HG02642 (cell line): Measurements from ENCODE around the gene PPP1R2B.
"Not testable (repeated sequence)": the region's sequence is repeated elsewhere in the genome, so short reads cannot be mapped to it uniquely, and the experiment has no call there.

ENCODE experiments used
- ATAC-seq: cut with Tn5 transposase; IDR thresholded peaks from one replicate; pipeline ENCODE4 v1.9.1; 2021; ENCODE audit warnings: mild to moderate bottlenecking; ENCODE audit not compliant: unreplicated experiment, poor library complexity

PPP1R2B gene

DNA sequence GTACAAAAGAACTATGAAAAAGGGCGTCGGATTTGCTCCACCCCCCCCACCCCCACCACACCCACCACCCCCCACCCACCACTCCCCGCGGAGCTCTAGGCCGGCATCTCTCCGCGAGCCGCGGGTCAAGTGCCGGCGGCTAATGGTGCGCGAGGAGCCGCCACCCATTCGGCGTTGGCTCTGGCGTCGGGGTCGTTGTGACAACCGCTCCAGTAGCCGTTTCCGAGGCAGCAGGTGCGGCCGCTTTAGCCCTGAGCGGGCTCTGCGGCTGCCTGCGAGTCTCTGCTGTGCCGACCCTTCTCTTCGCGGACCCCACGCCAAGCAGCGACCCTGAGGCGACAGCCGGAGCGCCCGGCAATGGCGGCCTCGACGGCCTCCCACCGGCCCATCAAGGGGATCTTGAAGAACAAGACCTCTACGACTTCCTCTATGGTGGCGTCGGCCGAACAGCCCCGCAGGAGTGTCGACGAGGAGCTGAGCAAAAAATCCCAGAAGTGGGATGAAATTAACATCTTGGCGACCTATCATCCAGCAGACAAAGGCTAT, at the start of gene PPP1R2B:
PPP1R2B (plus strand) TSS at position 90 of the 546 bp plus-strand sequence; CDS start at position 358, 268 bp downstream.
- no peak for ATAC-seq

DNA sequence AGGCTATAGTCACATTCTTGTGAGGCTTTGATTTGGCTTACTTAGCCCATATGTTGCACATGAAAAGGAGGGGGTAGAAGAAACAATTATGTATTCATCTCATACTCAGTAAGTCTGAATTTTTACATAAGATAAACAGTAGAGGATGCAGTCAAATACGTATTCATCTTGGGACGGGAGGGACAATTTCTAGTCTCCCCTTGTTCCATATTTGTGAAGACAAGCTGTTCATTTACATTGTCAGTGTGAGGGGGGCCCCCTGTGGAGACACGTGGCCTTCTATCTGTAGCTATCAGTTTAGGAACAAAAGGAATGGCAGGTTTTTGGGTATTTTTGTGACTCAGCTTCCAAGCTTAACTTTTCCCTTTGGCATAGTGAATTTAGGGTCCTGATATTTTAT, 49.2 kb upstream of the PPP1R2B start:
- no peak for ATAC-seq

DNA sequence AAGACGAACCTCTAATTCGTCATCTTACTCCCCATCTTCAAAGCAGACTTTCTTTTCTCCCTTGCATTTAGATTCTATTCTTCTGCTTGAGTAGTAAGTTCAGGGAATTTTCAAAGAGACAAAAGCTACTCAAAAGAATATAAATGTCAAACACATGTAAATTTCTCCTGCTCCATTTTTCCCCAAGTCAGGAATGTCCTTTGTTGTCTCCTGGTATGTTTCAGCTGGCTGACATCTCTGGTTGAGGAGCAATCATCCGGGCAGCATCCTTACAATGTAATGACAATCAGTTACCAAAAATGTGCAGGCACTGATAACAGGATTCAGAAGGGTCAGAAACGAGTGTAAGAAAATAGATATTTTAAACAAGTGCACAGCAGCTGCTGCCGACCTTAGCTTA, 47.6 kb upstream of the PPP1R2B start:
- ATAC-seq: no peak

DNA sequence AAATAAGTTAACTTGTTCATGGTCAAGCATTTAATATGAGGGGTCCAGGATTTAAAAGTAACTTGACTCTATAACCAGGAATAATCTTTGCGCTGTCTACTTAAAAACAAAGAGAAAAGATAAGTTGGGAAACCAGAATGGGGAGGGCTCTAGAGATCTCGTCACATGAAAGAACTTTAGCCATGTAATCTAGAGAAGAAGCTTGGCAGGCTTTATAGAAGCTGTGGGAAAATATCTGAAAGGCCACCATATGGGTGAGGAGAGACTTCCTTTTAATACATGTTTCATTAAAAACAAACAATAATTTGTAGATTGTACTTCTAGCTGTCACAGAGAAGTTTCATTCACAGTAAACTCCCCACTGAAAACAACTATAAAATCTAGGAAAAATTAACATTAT, 46.7 kb upstream of the PPP1R2B start:
- ATAC-seq: no peak

DNA sequence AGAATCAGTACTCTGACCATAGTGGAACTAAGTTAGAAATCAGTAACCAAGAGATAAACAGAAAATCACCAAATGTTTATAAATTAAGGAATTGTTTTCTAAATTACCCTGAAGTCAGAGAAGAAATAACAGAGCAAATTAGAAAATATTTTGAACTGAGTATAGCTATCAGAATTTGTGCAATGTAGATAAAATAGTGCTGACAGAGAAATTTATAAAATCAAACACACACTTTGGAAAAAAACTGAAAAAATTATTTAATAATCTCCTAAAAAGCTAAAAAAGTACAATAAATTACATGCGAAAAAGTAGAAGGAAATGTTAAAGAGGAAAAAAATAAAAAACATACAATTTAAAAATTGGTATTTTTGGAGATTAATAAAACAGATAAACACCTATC, 37.1 kb upstream of the PPP1R2B start:
- no peak for ATAC-seq

DNA sequence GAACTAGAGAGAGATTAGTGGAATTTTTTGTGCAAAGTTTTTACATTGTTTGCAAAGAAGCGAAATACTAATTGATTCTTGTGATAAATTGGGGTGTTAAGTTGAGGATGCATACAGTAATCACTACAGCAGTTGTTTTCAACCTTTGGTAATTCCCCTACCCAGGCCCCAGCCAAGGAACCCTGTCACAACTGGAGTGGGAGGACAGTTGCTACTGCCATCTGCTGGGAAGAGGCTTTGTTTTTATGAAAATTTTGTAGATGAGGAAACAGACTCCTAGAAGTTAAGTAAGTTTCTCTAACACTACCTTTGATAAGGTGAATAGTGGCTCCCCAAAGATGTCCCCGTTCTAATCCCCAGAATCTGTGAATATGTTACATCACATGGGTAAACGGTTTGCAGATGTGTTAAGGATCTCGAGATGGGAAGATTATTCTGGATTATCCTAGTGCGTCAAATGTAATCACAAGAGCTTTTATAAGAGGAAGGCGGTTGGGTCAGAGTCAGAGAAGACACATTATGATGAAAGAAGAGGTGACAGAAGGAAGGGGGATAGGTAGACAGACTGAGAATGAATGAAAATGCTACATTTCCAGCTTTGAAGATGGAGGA, 34.0 kb upstream of the PPP1R2B start:
- ATAC-seq: peak; percentile 82

DNA sequence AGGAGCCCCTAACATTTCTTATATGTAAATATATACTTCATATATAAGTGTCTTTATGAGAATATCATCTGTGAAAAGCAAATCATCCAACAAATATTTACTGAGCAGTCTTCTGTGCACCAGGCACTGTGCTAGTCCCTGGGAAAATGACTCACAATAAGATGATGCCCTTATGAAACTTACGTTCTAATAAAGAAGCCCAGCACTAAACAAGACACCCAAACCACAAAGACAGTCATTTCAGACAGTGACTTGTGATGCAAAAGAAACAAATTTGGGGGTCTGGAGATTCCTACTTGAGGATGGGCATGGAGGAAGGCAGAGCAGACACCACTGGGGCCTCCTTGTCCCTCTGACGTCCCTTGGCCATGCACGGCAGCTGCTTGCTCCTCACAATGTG, 30.6 kb upstream of the PPP1R2B start:
- ATAC-seq: no peak

DNA sequence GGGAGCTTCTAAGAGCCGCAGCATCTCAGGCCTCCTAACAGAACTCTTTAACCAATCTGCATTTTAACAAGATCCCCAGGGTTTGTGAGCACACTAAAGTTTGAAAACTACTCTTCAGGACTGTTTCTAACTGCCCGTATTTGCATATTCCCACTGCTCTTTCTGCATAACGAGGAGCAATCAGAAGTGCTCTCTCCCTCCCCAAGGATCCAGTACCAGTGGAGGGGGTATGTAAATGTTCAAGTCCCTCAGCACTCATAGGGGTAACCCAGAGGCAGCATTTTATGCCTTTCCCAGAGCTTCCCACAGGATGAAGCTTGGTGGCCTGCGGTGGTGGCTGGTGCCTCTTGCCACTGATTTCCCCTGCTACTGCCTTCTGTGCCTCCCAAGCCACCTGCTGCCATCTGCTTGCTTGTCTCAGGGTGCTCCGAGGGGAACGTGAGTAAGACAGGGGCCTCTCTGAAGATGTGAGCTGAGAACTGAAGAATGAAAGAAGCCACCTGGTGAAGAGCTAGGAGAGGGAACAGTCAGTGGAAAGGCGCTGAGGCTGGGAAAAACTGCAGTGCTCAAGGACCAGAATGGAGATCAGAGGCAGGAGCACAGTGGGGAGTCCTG, 30.0 kb upstream of the PPP1R2B start:
- ATAC-seq: no peak

DNA sequence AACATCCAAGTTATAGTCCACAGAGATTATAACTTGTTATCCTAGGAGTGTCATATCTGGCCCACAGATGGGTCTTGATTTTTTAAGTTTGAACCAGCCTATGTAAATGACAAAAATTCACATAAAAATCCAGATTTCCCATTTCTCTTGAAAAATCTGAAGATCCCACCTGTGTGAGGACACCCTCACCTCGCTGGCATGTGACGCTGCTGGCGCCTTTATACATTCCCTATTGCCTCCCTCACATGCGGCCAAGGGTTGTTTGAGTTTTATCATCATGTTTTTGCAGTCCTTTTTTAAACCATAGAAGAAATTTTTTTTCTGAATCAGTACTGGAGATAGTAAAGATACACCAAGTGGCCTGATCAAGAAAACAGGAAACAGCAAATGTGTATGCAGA, 25.9 kb upstream of the PPP1R2B start:
- ATAC-seq: no peak

DNA sequence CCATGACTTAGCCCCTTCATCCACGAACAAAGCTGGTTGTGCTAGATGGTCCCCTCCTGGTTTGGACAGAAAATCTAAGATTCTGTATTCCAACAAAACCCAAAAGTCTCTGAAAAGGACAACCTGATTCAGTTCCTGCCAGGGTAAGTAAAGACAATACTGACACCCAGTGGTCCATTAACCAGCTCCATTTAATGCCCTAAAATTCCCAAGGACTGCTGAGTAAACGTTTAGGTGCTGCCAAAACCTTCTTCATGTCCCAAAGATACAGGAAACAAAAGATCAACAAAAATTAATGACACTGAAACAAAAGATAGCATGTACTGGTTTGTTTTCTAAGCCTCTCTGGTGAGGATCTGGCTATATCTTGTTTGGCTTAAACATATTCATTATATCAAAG, 25.3 kb upstream of the PPP1R2B start:
- no peak for ATAC-seq

DNA sequence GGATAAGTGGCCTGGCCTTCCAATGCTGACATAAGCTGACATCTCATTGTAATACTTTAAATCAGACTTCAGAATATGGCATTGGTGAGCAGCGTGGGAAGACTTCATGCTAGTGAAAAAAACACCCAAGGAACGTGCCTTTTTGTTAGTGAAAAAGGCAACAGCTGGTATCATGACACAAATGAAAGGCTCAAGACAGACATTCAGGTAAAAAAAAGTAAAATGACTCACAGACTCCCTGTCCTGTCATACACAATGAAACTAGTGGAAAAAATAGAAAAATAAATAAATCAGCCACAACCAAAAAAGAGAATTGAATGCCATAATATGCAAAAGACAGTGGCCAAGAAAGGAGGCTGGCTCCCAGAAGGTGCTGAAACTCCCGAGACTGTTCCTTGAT, 24.4 kb upstream of the PPP1R2B start:
- ATAC-seq: no peak

DNA sequence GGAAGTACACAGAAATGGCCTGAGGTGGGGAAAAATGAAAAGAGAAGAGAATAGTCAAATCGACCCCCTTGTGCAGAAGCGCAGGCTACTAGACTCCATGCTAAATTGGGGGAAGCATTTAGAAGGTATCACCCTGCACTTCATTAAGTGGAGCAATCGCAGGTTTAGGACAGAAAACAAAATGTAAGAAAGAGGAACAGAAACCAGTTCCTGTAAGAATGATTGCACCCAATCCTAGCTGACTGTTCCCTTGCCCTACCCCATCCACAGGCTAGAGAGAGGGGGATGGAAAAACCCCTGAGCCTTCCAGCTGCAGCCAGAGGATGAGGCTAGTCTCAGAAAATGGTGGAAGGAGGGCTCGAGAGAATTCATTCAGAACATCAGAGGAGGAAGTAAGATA, 23.9 kb upstream of the PPP1R2B start:
- ATAC-seq: peak; percentile 69

DNA sequence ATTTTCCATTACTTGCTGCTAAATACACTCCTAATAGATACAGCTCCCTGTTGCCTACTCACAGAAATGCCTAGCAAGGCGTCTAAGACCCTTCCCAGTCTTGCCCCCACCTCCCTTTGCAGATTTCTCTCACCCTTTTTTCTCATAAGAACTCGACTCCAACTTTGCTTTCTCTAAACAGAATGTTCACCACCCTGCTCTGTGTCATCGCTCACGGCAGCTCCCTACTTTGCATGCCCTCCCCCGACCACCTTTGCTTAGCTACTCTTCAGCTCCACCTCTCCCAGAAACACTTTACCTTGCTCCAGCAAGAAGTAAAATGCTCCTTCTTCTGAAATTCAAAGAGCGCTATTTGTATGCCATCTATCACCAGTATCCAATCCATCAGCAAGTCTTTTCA, 15.2 kb upstream of the PPP1R2B start:
- ATAC-seq: no peak

DNA sequence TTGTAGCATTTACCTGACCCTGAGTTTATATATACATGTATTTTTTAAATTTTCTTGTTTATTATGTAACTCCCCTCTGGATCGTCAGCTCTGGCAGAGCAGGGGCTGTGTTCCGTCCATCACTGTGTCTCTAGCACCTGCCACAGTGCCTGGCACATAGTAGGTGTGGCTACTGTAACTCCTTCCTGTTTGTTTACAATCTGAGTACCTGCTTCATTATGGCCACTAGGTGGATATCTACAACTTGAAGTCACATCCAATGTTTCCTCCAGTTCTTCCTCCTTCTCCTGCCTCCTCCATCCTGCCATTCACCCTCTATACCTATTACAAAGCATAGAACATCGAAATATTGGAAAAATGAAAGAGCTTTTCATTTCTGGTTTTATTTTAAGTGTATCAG, 14.2 kb upstream of the PPP1R2B start:
- ATAC-seq: peak; percentile 56

DNA sequence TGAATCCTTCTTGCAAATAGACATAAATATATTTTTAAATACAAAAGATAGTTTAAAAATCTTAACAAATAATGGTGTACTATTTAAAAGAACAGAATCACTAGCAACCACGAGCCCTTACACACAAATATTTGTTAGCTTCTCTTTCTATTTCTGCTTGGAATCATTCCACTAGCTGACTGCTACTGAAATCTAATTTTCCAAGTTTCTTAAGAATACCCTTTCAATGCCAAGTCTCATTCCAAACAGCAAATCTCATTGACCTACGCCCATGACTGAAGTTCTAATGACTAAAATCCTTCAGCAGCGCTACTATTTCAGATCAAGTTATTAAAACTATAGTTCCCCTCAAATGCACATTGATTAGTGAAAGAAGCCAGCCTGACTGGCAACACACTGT, 13.2 kb upstream of the PPP1R2B start:
- ATAC-seq: no peak

DNA sequence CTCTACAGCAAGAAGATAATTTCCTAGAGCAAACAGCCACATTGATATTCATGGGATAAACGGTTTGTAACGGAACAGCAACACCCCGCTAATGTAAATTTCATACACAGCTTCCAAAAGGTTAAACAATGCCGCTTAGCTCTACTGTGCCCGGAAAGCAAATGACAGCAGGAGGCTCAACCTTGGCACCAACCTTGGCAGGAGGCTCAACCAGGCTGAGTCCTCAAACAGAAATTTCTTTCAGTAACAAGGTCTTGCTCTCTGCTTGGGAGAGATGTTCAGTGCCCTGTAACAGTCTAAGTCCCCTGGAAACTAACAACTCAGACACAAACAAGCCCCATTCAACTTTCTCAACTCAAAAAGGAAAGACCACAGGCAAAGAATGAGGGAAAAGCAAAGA, 11.1 kb upstream of the PPP1R2B start:
- no peak for ATAC-seq

DNA sequence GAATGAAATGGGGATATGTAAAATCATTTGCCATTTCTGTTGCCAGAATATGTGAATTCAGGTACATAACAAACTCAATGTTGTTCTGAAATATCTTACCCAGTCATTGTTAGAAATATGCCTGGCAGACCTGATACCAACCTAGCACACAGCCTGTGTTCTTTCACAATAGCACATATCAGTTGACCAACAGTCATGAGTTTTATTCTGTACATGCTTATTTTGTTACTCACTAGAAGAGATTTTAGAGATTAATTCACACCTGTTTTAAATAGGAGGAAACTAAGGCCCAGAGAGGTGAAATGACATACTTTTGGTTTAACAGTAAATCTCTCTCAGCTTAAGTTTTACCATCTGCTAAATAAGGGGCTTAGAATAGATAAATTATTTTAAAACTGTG, 8.4 kb upstream of the PPP1R2B start:
- ATAC-seq: no peak

DNA sequence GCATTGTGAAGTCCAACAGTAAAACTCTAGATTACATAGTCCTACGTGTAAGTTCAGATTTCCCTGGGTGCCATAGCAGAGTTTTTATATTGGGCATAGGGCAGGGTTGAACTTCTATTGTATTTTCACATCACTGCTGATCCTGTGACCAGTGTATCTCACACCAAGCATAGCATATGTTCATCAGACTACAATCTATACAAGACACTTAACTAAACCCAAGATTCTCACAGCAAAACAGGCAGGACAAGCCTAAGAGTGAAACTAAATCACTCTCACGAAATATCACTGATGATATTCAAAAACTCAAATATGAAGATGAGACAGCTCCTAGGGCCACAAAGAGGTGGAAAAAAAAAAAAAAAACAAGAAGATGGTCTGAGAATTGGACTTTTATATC, 3.2 kb upstream of the PPP1R2B start:
- no peak for ATAC-seq

DNA sequence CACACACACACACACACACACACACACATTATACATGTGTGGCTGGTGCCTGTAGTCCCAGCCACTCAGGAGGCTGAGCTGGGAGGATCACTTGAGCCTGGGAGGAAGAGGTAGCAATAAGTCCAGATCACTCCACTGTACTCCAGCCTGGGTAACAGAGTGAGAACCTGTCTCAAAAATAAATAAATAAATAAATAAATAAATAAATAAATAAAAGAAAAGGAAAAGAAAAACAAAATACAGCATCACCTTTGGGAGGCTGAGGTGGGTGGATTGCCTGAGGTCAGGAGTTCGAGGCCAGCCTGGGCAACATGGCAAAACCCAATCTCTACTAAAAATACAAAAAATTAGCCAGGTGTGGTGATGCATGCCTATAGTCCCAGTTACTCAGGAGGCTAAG, 1.6 kb upstream of the PPP1R2B start:
- ATAC-seq: not testable (repeated sequence)

DNA sequence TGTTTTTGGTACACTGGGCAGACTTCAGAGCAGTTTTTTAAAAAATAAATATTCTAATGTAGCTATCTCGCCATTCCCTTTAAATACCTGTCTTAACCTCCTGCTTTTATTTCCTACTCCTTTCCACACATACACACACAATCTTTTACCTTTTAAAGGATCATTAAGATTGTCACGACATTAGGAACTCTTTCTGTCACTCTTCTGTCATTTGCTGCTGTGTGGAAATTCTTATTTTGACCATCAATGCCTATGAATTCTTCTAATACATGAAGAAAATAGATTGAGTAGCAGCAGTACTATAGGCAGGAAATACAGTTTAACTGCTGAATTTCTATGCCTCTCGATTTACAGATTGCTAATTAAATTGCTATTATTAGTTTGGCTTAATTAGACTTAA, 1.8 kb downstream of the PPP1R2B start:
- no peak for ATAC-seq

DNA sequence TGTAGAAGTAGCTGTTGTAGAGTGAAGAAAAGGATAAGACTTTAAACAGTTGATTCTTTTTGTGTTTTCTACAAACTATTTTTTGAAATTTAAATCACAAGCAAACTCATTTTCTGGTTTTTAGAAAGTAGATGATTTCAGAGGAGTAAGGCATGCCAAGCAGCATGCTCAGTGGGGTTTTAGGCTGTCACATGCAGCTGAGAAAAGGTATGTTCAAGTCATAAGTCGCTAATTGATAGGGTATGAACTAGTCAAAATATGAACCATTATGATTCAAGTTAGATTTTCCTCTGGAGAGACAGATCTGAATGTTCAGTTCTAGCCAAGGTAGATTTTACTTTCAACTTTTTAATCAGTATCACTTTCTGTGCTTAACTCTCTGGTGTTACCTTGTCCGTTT, 3.0 kb downstream of the PPP1R2B start:
- not testable (repeated sequence) for ATAC-seq

DNA sequence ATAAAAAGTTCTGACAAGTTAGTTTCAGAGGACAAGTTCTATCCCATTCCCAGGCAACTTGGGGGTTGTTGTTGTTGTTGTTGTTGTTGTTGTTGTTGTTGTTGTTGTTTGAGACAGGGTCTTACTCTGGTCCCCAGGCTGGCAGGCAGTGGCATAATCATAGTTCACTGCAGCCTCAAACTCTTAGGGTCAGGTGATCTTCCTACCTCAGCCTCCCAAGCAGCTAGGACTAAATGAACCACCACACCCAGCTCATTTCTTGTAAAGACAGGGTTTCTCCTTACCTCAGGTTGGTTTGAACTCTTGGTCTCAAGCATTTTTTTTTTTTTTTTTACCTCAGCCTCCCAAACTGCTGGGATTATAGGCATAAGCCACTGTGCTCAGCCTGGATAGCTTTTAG, 15.3 kb downstream of the PPP1R2B start:
- ATAC-seq: no peak
